ENCODE data around the gene SLC6A19. TPM values are rescaled to one million over a fixed set of nuclear protein-coding genes. Genes with fewer than 3 reads are reported as not detected.
"Not testable (repeated sequence)": the region's sequence is repeated elsewhere in the genome, so short reads cannot be mapped to it uniquely, and the experiment has no call there.

Gene SLC6A19
- polyA plus RNA-seq, 4 donors: 0.78 to 70.8 (median 42.4) TPM

GRCh38 chr5:1255081-1255561 is 53.7 kb downstream of the SLC6A19 start:
- DNase-seq (ENCODE audit: low read depth in 4 of 4, low spot score in 3 of 4): no peak

DNA sequence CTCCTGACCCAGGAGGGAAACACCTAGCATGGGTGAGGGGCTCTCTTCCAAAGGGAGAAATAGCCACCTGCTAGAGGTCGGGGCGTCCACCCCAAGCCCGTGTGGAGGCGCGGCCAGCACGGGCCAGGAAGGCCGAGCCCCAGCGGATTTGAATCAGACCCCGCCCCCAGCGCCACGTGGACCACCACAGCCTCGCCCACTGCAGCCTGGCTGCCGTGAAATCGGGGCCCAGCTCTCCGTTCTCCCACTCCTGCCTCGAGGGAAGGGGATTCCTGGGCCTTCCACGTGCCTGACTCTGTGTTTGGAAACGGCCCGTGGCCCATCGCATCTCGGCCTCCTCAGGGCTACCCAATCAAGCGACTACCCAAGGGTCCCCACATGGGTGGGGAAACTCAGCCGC is 55.4 kb downstream of the SLC6A19 start:
- DNase-seq (ENCODE audit: low read depth in 4 of 4, low spot score in 3 of 4): no peak

DNA sequence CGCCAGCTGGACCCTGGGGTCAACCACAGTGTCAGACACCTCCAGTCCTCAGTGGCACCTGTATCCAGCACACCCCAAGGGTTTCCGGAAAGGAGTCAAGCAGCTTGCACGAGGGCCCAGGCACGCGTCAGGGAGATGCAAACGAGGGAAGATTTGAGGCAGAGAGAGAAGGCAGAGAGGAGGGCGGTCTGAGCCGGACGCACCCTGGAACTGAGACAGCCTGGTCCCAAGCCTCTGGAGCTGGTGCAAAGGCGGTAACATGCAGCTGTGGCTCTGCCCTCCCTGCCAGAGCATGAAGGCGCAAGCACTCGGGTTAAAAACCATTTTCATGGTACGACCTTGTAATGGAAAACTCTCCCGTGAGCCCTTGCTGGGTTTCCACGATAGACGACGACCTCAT is 56.0 kb downstream of the SLC6A19 start:
- no peak for DNase-seq (ENCODE audit: low read depth in 4 of 4, low spot score in 3 of 4)

GRCh38 chr5:1257841-1258240 is 56.4 kb downstream of the SLC6A19 start:
- no peak for DNase-seq (ENCODE audit: low read depth in 4 of 4, low spot score in 3 of 4)

DNA sequence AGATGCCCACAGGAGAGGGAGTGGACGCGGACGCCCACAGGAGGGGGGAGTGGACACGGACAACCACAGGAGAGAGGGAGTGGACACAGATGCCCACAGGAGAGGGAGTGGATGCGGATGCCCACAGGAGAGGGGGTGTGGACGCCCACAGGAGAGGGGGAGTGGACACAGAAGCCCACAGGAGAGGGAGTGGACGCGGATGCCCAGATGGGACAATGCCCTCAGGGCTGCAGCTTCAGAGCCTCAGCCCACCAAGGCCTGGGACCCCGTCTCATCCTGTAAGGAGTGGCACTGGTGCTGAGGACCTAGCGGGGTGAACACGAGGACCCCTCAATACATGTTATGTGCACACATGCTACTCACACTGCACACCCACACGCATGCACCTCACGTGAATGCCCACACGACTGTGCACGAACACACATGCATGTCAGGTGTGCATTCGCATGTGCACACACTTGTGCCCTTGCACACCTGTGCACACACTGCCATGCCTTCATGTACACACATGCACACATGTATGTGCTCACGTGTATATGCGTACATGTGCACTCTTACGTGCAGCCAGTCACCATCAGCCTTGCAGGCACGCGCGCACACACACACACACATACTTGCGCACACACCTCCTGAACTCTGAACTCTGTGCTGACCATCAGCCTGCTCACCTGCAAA is 58.5 kb downstream of the SLC6A19 start:
- no peak for DNase-seq (ENCODE audit: low read depth in 4 of 4, low spot score in 3 of 4)

DNA sequence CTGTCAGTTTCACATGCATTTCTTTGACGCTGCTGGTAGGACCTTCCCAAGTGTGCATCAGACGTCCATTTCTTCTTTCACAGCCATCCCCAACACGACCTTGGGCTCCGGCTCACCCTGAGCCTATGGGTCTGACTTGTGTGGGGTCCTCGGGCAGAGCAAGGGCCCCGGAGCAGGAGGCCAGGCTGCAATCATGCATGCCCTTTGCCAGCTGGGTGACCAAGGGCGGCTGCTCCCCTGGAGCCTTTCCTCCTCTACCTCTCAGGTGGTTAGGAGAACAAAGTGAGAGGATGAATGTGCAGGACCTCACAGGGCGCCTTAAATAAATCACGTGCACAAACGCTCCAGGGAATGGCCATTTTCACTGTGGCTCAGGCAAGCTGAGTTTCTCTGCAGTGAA is 60.2 kb downstream of the SLC6A19 start:
- DNase-seq (ENCODE audit: low read depth in 4 of 4, low spot score in 3 of 4): no peak

DNA sequence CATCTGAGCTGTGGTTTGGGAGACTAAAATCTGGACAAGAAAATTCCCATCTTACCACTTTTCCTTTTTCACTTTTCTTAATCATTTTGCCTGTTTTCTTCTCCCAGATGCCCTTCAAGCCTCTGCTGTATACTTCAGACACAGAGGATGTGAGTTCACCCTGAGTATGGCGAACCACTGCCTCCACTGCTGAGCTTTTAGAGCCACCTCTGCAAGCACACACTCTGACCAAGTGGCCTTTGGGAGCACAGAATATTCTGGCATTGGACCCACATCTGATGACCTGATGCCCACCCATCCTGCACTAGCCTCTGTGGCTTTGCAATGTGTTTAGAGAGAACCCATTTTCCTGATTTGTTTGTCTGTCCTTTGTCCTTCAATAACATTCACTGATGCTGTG is 61.0 kb downstream of the SLC6A19 start:
- DNase-seq (ENCODE audit: low read depth in 4 of 4, low spot score in 3 of 4): no peak

DNA sequence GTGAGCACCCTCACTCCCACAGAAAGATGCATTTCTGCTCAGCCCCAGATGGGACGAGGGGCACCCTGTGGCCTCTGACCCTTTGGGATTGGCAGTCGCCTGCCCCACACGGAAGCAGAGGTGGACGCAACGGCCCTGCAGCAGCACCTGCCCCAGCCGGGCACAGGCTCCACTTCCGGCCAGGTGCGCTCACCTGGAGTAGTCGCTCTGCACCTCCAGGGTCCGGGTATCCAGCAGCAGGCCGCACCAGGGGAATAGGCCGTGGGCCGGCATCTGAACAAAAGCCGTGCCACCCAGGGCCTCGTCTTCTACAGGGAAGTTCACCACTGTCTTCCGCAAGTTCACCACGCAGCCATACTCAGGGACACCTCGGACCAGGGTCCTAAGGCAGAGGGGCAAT is 62.8 kb downstream of the SLC6A19 start:
- DNase-seq (ENCODE audit: low read depth in 4 of 4, low spot score in 3 of 4): no peak

GRCh38 chr5:1265026-1265425 is 63.6 kb downstream of the SLC6A19 start:
- no peak for DNase-seq (ENCODE audit: low read depth in 4 of 4, low spot score in 3 of 4)

DNA sequence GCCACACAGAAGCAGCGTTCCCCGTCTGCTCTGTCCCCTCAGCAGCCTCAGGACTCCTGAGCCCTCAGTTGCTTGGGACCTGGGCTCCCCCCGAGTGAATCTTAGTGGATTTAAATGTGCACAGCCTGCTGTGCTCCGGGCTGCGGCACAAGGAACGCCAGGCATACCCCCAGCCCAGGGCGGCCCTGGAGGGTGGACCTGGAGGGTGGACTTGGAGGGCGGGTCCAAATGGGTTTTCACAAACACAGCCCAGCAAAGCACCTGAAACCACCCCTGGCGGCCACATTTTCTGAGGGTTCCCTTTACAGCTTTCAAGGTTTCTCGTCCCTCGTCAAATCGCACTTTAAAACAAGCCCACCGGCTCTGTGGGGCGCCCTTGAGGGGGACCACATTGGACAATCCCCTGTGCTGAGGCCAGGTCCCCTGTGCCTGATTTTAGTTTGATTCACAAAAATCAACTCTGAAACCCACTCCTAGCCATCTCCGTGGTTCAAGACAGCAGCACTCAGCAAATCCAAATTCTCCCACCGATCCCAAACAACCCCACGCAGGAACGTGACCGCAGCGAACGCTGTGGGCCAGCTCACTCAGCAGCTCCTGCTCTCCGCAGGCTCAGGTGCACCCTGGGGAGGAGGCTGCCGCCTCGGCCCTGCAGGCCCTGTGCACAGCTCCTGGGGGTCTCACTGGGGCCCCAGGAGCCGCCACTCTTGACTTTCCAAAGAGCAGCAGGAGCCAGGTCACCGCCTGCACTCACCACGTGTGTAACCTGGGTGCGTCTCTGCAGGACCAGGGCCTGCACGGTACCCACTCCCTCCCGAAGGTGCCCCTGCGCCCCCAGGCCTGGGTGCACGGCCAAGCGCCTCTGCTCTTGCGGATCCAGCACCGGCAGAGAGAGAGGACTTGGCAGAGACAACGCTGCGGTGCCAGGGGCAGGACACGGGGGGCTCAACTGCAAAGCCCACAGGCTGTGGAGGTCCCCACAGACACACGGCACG is 64.4 kb downstream of the SLC6A19 start:
- no peak for DNase-seq (ENCODE audit: low read depth in 4 of 4, low spot score in 3 of 4)

DNA sequence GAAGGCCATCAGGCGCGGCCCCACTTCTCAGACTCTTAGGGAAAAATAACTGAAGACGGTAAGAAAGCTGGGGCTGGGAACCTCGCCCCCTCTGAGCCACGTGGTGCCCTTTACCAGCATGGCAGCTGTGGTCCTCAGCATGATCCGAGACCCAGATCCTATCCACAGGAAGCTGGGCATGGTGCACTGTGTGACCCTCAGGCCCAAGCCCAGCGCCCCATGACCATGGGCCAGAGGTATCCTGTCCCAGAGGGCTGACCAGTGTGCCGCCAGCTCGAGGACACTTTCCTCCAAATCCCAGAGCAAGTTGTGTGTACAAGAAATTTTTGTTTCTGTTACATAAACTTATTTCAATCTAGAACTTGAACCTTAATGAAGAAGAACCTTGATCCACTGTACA is 65.4 kb downstream of the SLC6A19 start:
- DNase-seq (ENCODE audit: low read depth in 4 of 4, low spot score in 3 of 4): no peak

DNA sequence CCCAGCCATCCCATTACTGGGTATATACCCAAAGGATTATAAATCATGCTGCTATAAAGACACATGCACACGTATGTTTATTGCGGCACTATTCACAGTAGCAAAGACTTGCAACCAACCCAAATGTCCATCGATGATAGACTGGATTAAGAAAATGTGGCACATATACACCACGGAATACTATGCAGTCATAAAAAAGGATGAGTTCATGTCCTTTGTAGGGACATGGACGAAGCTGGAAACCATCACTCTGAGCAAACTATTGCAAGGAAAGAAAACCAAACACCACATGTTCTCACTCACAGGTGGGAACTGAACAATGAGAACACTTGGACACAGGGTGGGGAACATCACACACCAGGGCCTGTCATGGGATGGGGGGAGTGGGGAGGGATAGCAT is 66.1 kb downstream of the SLC6A19 start:
- DNase-seq (ENCODE audit: low read depth in 4 of 4, low spot score in 3 of 4): not testable (repeated sequence)

DNA sequence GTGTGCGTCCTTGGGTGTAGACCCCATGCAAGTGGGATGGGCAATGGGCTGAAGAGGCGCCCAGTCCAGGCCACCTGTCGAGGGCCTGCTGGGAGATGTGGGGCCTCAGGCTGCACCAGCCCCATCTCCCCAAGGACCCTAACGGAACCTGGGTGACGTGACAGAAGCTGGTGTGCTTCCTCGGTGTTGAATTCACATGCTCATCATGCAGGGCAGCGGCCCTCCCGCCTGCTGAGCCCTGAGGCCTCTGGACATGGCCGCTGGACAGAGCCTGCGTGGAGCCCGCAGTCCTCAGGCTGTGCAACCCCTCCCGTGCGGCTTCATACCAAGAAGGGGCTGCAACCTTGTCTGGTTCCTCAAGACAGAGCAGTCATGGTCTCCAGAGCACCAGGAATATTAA is 66.7 kb downstream of the SLC6A19 start:
- DNase-seq (ENCODE audit: low read depth in 4 of 4, low spot score in 3 of 4): no peak

DNA sequence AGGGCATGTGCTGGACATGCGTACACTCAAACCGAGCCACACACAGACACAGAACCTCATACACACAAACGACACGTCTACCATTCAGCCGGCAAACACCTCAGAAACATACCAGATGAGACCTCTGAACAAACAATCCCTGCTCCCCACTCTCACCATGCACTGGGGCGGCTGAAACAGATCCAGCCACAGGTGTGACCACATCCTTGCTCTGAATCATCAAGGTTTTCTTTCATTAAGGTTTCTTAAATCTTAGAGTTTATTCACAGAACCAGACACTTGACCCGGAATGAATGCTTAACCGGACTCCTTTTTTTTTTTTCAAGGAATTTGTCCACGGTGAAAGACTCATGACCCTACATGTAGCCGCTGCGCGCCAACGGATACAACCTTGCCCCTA is 67.3 kb downstream of the SLC6A19 start:
- DNase-seq (ENCODE audit: low read depth in 4 of 4, low spot score in 3 of 4): no peak

GRCh38 chr5:1270426-1270825 is 69.0 kb downstream of the SLC6A19 start:
- no peak for DNase-seq (ENCODE audit: low read depth in 4 of 4, low spot score in 3 of 4)

DNA sequence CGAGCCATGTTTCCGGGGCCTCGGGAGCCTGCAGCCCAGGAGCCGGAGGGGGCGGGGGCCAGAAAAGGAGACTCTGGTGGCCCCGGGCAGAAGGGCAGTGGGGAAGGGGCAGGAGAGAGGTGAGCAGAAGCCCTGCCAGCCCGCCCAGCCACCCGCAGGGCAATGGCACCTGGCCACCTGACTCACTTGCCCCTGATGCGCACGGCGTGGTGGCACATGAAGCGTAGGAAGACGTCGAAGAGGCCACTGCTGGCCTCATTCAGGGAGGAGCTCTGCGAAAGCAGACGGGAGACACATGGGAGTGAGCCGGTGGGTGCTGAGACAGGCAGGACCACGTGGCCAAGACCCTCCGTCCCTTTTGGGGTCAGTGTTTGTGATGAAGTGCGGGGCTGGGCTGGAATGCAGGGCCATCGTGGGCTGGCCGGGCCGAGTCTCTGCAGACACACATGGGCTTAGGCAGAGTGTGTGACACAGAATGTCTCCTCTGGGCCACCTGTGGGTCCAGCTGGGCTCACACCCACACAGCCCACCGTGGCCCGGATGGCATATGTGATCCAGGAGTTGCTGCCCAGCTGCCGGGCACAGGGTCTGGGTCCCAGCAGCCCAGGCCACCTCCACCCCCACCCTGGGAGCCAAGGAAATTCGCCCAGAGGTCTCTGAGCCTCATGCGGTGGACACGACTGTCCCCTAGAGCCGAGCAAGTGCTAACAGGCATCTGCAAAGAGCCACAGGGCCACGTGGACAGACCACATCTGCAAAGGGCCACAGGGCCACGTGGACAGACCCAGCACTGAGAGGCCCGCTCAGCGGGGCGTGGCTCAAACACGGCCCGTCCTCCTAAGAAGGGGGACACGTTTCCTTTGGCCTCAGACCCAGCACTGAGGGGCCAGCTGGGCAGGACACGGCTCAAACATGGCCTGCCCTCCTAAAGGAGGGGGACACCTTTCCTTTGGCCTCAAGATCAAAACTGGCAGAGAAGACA is 69.8 kb downstream of the SLC6A19 start:
- no peak for DNase-seq (ENCODE audit: low read depth in 4 of 4, low spot score in 3 of 4)

DNA sequence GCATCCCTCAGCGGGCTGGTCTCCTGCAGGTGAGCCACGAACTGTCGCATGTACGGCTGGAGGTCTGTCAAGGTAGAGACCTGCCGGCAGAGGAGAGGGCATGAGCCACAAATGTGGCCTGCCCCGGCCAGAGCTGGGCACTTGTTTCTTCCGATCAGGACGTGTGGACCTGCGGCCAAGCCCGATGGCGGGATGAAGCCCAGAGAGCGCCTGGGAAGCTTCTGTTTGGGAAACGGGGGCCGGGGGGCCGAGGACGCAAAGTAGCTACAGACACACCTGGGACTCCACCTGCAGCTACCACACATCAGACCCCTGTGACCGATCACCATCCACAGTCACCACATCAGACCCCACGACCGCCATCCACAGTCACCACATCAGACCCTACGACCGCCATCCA is 70.8 kb downstream of the SLC6A19 start:
- no peak for DNase-seq (ENCODE audit: low read depth in 4 of 4, low spot score in 3 of 4)

- no peak for DNase-seq (ENCODE audit: low read depth in 4 of 4, low spot score in 3 of 4)
Observed at GRCh38 chr5:1273745-1274144, 72.3 kb downstream of the SLC6A19 start.

- no peak for DNase-seq (ENCODE audit: low read depth in 4 of 4, low spot score in 3 of 4)
Observed at GRCh38 chr5:1274471-1274870, 73.1 kb downstream of the SLC6A19 start.
